Lower lobe of right lung (tissue), 2 donors: ENCODE results near the gene XPO5. TPM values are rescaled to one million over a fixed set of nuclear protein-coding genes. Genes with fewer than 3 reads are reported as not detected.

Experiments used
- ATAC-seq, 2 donors: fragments of 200-7000 bp; cut with Tn5 transposase; one replicate each; pipeline ENCODE4 v1.9.1; 2020 to 2022; ENCODE audit warnings: mild to moderate bottlenecking in 2 of 2, moderate library complexity in 2 of 2
- DNase-seq: peaks from one replicate; pipeline ENCODE4 v3.0.0-alpha.2; 2020
- H3K27ac ChIP-seq: fragments of 200-600 bp; one replicate; pipeline ENCODE4 v1.8.0; 2022
- H3K27me3 ChIP-seq: fragments of 200-600 bp; one replicate; pipeline ENCODE4 v1.8.0; 2022; ENCODE audit warnings: low read depth
- H3K36me3 ChIP-seq: fragments of 200-600 bp; one replicate; pipeline ENCODE4 v1.8.0; 2022; ENCODE audit warnings: mild to moderate bottlenecking
- H3K4me1 ChIP-seq: fragments of 200-600 bp; one replicate; pipeline ENCODE4 v1.8.0; 2022
- H3K4me3 ChIP-seq: fragments of 200-600 bp; one replicate; pipeline ENCODE4 v1.8.0; 2022; ENCODE audit warnings: mild to moderate bottlenecking
- H3K9me3 ChIP-seq: fragments of 200-600 bp; one replicate; pipeline ENCODE4 v1.8.0; 2022
- intact Hi-C: fragments of 100-400 bp; cut with DNase I; formaldehyde crosslinking; loops from one replicate; pipeline ENCODE4 v1.11.0; 2022
- total RNA-seq: library from RNA; stranded (reverse); fragmentation: NEBNext Ultra II Directional; extraction: Animal tissue kit (Norgen Biotek cat#: 25700); gene quantifications from one replicate; pipeline ENCODE4 v1.2.1, GENCODE V29; 2021
- TF ChIP-seq, protein P1 (sequence below): fragments of 200-600 bp; IDR thresholded peaks from one replicate; pipeline ENCODE4 v1.8.0; 2022; ENCODE audit warnings: antibody characterized with exemption, mild to moderate bottlenecking
- donor health status: DM: no; HTN: yes; CAD: no; lungs with severe emphysema.

Gene XPO5
- total RNA-seq, 1 donor from 2014 or later: 29.9 TPM

DNA sequence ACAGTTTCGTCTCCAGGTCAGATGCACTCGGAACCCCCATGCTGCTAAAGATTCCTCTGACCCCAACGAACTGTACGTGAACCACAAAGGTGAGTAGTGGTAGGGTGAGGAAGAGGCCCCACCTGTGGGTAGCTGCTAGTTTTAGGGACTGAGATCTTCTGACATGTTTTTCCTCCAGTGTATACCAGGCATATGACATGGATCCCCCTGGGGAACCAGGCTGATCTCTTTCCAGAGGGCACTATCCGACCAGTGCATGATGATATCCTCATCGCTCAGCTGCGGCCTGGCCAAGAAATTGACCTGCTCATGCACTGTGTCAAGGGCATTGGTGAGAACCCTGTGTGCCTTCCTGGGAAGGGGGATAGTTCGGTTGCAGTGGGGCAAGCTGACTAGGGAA, 55.7 kb downstream of the XPO5 start:
- intact Hi-C loops: no loop called here
- no peak overlapping the region for H3K27ac ChIP-seq
- H3K36me3 ChIP-seq: peaks cover 70% of the 10 kb centered on the region
- no peak overlapping the region for H3K4me3 ChIP-seq
- peaks cover 29% of the 10 kb centered on the region for H3K4me1 ChIP-seq
- no peaks in the 10 kb centered on the region for H3K9me3 ChIP-seq
- DNase-seq: no peak
- TF ChIP-seq, protein P1, sequence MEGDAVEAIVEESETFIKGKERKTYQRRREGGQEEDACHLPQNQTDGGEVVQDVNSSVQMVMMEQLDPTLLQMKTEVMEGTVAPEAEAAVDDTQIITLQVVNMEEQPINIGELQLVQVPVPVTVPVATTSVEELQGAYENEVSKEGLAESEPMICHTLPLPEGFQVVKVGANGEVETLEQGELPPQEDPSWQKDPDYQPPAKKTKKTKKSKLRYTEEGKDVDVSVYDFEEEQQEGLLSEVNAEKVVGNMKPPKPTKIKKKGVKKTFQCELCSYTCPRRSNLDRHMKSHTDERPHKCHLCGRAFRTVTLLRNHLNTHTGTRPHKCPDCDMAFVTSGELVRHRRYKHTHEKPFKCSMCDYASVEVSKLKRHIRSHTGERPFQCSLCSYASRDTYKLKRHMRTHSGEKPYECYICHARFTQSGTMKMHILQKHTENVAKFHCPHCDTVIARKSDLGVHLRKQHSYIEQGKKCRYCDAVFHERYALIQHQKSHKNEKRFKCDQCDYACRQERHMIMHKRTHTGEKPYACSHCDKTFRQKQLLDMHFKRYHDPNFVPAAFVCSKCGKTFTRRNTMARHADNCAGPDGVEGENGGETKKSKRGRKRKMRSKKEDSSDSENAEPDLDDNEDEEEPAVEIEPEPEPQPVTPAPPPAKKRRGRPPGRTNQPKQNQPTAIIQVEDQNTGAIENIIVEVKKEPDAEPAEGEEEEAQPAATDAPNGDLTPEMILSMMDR: no peak
- no peak for ATAC-seq
- H3K27me3 ChIP-seq: no peaks in the 10 kb centered on the region

DNA sequence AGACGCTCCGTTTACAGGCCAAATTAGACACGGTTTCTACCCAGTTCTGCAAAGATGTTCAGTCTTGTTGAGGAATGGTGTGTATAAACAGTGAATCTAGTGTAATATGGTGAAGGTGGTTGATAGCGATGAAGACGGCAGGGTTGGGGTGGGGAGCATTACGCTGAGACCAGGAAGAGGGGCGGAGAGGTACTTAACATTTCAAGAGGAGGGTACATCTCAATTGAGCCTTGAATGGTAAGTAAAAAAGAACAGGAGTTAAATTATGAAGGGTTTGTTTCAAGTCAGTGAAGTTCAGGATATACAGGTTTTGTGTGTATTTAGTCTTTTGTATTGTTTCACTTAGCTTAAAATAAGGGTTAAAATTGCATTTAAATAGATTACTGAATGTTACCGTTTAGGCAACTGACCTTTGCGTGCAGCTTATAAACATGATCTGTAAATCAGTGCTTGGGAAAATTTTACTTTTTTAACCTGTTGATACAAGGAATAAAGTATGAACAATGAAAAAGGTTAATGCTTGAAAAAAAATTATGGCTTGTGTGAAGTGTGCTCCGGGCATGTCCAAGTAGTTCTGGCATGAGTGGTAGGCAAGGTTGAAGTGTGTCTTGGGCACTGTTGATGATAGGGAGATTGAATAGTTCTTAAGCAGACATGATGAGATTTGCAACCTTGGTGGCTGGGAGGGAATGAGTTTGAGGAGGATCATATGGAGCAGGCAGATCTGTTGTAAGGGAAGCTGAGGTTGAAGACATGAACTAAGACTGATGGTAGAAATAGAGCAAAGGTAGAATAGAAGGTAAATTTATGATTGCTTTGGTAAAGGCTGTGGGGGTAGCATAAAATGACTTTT, 58.1 kb downstream of the XPO5 start:
- DNase-seq (no peak), ATAC-seq (peak in 1 of 2 donors; percentile 4)
- peaks cover 45% of the 10 kb centered on the region for H3K4me1 ChIP-seq
- intact Hi-C loops: no loop called here
- TF ChIP-seq, protein P1: no peak
- no peaks in the 10 kb centered on the region for H3K9me3 ChIP-seq
- peak overlapping the region; percentile 91 for H3K27ac ChIP-seq
- H3K4me3 ChIP-seq: peak overlapping the region; percentile 97
- H3K36me3 ChIP-seq: peaks cover 70% of the 10 kb centered on the region
- no peaks in the 10 kb centered on the region for H3K27me3 ChIP-seq

DNA sequence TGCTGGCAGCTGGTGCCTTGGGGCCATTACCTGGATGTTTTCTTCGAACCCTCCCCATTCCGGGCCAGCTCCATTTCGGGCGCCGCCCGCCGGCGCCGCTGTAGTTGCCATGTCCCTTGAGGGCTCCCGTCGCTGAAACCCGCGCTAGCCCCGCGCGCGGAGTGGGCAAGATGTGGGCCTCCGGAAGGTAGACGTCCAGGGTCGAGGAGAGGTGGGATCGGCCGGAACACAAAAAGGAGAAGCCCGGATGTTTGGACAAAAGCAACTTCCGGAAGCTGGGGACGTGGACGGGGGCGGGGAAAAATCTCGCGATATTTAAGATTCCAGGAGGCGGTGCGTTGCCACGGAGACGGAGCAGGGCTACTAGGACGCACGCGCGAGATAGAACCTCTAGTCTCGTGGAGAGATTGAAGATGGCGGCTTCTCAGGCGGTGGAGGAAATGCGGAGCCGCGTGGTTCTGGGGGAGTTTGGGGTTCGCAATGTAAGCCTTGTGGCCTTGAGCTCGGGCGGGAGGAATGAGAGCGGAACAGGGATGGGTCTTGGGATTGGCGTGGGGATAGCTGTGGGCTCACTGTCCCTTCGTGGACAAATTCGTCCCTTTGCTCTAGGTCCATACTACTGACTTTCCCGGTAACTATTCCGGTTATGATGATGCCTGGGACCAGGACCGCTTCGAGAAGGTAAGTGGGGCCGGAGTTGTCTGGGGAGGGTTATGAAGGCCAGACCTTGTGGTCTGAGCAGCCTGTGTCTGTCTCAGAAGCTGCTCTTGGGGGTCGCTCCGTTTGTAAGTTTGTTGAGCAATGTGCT, 58.9 kb downstream of the XPO5 start, which contains the start of the genes POLR1C and YIPF3:
TSS of gene POLR1C (plus strand) at position 393 of the 808 bp plus-strand sequence. CDS start at position 414, 21 bp downstream.
TSS of gene YIPF3 (minus strand) at position 230 of the 808 bp plus-strand sequence. CDS start at position 111, 119 bp downstream.
- peak within 1 kb of the TSS; percentile 97 for H3K4me3 ChIP-seq
- peak within 1 kb of the TSS; percentile 91 for H3K27ac ChIP-seq
- TF ChIP-seq, protein P1: no peak
- no peaks in the 10 kb centered on the region for H3K9me3 ChIP-seq
- H3K4me1 ChIP-seq: peaks cover 45% of the 10 kb centered on the region
- ATAC-seq (peak; percentile 96 to 98), DNase-seq (peak; percentile 98)
- H3K27me3 ChIP-seq: no peaks in the 10 kb centered on the region
- intact Hi-C loops: no loop called here
- peaks cover 70% of the 10 kb centered on the region for H3K36me3 ChIP-seq

DNA sequence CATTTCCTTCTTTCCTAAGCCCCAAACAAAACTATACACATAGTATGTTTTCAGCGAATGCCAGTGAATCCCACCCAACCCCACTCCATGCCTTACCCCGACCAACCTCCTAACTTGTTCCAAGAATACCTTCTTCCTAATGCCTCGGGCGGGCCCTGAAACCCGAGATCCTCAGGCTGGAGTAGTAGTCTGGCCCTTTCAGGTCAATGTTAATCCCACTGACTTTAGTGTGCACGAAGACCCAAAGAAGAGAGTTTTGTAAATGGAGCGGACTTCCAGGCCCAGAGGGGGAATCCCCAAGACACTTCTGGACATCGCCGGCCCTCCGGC, 59.5 kb downstream of the XPO5 start:
- intact Hi-C loops: no loop called here
- no peaks in the 10 kb centered on the region for H3K27me3 ChIP-seq
- TF ChIP-seq, protein P1: no peak
- no peaks in the 10 kb centered on the region for H3K9me3 ChIP-seq
- H3K27ac ChIP-seq: peak overlapping the region; percentile 91
- peaks cover 70% of the 10 kb centered on the region for H3K36me3 ChIP-seq
- ATAC-seq: no peak
- peak overlapping the region; percentile 97 for H3K4me3 ChIP-seq
- peaks cover 45% of the 10 kb centered on the region for H3K4me1 ChIP-seq
- no peak for DNase-seq

DNA sequence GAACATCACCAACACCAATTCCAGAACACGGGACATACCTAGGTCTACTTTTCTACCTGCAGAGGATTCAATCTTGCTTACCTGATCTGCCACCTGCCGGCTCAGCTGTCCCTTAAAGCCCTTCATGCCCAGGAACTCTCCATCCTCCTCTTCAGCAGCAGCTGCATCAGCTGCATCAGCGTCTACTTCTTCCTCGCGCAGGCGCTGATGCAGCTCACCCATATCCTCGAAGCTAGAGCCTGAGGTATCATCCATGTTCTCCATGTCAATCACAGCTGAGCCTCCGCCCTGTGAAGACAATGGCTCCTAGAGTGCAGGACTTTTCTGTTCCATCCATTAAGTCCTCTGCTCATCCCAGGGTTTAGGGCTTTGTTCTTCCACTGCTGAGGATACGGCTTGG, 60.0 kb downstream of the XPO5 start:
- intact Hi-C loops: no loop called here
- H3K36me3 ChIP-seq: peaks cover 70% of the 10 kb centered on the region
- no peak for DNase-seq
- peaks cover 46% of the 10 kb centered on the region for H3K4me1 ChIP-seq
- H3K9me3 ChIP-seq: no peaks in the 10 kb centered on the region
- TF ChIP-seq, protein P1: no peak
- no peak for ATAC-seq
- peak overlapping the region; percentile 91 for H3K27ac ChIP-seq
- no peaks in the 10 kb centered on the region for H3K27me3 ChIP-seq
- peak overlapping the region; percentile 97 for H3K4me3 ChIP-seq
